ENCODE data around the gene SLCO2A1.

The SLCO2A1 gene

DNA sequence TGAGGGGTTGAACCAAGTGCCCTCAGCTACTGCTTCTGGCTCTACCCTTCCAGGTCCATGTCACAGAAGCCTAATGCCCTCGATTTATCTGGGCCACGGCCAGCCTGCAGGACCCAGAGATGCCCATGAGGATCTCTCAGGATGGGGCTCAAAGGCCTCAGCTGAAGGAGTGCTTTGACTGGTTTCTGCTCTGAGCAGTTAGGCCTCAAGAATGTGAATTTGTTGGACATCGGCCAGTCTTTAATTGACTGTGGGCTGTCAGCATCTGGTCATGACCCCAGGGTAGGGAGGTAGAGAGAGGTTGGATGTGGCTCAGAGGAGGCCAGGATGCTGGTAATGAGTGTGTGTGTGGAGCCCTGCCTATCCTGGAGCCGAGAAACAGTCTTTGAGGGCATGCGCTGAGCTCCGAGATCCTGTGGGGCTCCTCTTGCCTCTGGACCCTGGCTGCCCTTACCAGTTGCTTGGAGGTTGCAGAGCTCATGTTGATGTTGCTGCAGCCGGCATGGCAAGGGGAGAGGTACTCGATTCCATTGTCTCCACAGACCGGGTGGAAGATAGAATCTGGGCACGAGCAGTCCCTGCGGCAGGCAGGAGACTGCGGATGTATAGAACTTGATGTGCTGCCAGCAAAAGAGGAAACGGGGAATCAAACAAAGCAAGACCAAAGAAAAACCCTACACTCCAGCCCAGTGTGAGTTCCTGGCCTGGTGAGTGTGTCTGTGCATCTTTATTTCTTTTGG, 84.9 kb downstream of the SLCO2A1 start:
- DNase-seq, result no peak

DNA sequence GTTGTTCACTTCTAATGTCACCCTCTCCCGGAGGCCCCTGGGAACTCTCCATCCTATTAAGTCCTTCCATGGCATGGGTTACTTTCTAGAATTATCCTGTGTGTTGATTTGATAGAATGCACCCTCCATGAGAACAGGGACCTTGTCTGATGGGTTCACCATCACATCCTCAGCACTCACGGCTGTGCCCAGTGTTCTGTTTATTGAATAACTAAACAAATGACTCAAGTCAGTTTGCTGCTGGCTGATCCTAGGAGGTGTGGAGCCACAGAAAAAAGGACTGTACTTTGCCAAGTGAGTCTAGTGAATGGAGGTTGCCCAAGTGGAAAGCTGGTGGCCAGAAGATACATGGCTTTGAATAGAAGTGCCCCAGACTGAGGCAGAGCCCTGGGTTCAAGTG, 85.5 kb downstream of the SLCO2A1 start:
- no peak for DNase-seq

DNA sequence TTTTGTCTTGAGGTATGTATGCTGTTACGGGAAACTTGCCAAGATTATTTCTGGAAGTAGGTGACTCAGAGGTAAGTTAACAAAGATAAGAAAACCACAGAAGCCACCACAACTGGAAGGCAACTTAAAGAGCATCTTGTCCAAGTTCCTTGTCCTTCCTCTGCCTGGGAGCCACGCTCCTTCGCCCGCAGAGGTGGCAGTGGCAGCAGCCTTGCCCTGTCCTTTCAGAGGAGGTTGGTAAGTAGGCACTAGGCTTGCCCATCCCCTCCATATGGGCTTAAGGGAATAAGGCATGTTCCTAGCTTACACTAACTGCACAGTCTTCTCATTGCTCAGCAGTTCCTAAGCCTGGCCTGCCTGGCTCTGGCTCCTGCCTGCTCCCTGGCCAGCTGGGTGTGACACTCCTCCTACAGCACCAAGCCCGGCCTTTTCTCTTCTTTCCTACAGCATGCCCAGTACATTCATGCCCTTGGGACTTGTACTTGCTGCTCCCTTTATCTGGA, 86.0 kb downstream of the SLCO2A1 start:
- no peak for DNase-seq

DNA sequence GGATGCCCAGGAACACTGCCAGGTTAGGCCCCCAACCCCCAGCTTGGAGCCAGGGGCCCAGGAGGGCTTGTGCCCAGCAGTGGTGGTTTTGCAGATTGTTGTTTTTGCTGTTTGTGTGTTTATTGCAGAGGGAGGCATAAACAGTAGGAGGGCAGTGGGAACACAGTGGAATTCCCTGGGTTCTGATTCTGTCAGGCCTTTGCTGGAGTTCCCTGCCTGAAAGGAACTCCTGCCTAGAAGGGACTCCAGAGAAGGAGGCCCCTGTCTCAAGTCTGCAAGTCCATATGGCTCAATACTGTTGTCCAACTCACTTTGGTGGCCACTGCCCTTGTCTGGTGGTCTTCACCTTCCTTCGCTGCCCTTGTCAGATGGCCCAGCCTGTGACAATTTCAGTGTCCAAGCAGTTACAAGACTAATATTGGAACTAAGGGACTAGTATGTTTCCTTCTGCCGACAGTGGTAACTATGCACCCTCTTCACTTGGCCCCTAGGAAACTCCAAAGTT, 86.6 kb downstream of the SLCO2A1 start:
- no peak for DNase-seq

DNA sequence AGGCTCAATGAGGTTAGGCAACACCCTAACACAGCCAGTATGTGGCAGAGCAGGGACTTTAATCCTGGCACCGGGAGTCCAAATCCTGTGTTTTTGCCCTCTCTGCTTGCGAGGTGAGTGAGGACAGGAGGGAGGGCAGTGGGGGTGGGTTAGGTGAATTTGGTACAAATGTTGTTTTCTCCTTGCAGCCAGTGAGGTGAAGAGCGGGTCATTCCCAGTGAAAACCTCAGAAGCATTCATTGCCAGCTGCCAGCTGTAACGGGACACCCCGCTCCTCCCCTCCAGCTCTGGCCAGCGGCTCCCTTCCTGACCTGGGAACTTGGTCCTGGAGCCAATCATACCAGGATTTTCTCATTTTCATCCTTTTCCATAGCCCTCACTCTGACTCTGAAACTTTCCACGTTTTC, 88.3 kb downstream of the SLCO2A1 start:
- no peak for DNase-seq

DNA sequence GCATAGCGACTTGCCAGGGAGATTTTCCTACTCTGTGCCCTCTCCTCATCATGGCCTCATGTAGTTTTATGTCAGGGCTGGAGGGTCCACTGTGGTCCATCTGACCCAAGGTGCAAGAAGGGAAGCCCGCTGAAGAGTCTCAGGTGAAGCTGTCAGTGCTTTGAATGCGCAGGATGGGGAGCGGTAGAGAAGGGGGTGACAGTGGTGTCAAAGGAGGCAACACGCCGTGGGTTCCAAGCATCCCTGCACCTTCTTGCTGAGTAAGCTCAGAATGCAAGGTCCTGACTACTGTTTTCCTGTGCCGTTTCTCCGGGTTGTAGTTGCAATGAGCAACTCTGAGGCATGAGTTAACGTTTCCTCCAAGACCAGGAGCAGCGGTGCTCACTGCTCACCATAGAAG, 89.2 kb downstream of the SLCO2A1 start:
- DNase-seq, result no peak

DNA sequence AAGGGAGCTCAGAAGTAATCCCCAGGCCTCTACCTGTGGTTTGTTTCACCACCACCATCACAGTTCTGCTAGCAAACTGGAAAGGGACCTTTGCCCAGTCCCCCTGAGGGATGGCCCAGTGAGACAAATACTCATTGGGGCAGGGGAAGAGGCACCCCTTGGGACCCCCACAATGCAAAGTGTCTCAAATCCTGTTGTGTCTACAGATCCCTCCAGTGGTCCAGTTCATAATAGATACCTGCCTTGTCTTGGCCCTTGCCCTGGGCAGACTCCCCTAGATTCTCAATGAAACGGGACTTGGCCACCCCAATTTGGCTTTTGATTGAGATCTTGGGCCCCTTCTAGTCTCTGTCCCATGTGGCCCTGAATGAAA, 90.3 kb downstream of the SLCO2A1 start:
- DNase-seq, result no peak

DNA sequence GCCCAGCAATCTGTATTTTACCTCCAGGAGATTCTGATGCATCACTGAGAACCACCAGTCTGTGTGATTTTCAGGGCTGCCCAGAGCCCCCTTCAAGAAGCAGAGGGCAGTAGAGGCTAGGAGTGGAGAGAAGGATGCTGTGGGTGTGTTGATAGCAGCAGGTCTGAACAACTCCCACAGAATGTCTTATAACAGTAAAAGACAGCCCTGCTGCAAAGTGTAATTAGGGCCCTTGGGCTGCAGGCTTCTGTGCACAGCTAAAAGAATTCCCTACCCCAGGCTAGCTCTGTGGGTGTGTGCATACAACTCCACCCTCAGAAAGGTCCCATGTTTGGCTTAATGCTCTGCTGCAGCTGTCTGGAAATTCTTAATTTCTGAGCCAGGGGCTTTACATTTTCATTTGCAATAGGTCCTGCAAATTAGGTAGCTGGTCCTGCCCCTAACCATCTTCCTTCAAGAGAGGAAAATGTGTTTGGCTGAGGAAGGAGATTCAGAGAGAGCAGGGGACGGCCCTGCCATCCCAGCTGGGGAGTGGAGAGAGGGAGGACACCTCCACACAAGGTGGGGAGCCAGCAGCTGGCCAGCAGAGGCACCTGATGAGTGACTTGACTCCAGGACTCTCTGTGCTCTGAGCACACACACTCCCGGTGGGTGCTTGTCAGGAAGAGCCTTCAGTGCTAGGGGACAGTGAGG, 90.8 kb downstream of the SLCO2A1 start:
- no peak for DNase-seq

DNA sequence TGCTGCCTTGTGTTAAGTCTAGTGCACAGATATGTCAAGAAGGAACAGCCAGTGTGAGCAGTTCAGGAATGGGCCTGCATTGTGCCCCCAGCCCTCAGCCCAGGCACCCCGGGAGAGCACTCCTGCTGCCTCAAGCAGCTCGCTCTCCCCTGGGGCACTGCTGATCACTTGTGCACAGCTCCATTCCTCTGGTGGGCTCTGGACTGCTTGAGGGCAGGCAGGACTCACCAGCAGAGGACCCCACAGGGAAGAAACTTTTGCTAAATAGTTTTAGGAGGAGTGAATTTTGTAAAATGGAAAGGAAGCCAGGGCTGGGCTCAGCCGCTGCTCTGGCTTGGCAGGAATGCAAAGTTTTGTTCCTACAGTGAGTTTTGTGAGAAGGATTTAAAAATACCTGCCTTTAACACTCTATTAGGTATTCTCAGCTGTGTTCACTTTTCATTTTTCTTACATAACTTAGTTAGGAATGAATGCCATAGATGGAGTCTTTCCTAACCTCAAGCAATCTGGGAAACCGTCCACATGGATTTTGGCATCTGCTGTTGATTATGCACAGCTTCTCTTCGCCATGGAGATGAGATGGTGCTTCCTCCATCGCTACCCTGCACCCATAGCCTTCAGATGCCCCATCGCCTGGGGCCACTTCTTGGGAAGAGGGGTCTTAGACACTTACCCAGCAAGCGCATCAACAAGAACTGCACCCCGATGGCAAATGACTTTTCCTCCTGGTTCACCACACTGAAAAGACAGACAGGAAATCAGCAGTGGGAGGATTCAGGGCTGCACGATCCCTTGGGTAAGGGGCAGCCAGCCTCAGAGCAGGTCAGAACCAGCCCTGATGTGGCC, 91.7 kb downstream of the SLCO2A1 start:
- DNase-seq, result no peak

DNA sequence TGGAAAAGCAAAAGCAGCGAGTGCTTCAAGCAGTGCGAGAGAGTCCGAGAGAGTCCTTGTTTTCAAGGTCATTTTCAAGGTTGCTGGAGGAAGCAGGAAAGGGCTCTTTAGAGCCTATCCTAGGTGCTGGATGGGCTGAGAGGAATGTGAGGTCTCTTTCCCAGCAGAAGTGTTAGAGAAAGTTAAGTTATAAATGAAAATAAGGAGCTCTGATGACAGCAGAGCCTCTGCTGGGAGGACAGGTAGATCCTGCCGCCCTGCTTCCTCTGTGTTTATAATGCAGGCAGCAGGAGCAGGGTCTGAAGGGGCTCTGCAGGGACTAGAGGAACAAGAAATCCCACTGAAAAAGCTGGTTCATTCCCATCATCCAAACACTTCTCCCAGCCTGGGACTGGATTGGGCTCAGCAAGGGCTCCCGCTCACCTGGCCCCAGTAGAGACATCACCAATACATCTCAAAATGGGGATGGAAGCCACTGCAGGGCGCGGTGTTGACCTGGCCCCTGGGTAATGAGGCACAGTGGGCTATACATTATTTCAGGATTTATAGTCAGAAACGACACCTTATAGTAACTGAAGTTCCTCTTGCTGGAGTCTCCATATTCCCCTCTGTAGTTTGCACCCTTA, 92.6 kb downstream of the SLCO2A1 start:
- no peak for DNase-seq

DNA sequence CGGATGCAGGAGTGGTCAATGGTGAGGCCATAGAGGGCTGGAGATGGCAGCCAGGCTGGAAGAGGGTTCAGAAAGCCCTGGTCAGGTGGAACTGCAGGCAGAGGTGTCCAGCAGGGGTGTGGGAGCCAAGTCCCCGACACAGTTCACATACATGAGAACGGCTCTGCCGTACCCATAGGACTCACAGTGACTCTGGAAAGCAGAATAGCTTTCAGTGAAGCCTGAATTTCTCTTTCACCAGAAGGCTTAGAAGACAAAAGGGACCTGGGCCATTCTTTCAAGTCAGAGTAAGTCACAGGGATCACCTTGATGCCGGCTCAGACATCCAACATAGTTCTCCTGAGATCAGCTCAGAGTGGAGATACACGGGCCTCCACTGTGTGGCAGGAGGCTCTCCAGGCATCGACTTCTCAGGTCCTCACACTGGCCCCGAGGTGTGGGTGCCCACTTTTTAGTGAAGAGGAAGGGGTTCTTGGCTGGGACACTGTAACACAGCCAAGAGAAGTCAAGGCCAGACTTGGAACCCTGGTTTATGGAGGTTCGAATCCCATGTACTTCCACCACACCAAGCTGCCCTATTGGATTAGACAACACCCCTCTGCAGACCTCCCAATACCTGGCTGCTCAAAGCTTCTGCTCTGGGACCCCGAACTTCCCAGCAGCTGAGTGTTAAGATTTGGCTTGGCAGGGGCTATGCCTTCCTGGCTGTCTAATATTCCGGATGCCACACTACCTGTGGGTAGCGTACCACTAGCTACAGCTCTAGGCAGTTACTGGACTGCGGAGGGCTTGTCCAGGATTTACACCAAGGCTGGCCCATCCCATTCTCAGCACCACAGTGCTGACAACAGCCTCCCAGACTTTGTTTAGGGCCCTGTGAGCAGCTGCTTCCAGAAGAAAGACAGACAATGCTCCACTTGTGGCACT, 93.6 kb downstream of the SLCO2A1 start:
- DNase-seq, result no peak

DNA sequence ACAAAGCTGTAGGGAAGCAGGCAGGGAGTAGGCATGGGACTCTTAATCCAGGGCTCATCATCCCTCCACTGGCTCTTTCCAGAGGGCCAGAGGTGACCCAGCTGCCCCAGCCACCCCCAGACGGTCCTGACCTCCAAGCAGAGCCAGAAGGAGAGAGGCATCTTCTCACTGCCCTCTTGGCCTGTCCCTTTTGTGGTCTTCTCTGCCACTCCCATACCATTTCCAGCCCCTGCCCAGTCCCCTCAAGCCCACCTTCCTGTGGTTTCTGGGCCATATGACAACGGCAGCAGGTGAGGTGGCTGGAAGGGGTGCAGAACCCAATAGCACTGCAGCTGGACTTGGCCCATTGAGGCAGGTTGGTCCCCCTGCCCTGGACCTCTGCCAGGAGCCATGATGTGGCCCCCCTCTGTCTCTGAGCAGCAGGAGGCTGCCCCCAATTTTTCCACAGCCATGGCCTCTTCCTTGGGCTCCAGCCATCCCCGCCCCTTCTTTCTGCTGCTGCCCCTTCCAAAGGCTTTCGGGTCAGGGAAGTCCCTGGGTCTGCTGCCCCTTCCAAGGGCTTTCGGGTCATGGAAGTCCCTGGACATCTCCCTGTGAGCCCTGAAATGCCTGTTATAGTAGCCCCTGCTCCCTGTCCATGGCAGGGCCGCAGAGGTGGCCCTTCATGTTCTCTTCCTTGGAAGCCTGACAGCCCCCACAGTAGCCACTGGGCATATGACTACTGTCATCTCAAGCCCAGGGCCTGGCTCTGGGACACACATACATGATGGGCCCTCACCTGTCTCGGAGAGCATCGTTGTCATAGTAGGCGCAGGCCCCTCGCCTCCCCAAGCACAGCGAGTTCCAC, 94.5 kb downstream of the SLCO2A1 start:
- no peak for DNase-seq

DNA sequence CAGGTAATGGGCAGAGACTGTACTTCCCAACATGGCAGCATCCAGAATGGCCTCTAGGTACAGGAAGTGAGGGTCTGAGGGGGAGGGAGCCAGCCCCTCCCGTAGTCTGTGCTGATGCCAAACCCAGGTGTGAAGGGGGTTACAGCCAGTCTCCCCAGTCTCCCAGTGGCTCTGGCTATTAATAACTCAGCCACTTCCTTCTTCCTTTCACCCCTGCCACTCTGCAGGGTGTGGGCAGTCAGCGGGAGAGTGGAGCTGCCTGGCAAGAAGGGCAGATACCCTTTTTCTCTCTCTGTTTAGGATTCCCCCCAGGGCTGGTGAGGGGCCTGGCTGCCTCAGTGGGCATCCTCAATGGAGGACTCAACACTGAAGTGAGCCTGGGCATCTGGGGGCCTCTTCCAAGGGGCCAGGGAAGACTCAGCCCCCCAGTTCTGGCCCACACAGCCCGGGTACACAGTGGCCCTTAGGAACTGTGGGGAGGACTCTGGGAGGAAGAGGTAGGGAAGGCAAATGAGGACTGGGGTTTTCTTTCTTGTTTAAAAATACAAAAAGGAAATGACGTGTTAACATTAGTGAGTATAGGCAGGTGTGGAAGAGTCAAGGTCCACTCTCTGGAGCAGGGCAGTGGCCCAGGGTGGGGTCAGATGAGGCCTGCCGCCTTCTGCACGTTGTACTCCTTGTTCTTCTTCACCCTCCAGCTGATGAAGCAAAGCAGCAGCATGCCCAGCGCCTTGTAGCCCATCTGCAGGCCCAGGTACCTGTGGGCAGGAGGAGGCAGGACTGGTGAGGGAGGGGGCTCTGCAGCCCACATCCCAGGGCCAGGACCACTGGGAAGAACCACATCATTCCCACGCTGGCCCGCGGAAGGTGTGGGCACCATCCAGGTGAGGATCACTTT, 95.4 kb downstream of the SLCO2A1 start:
- DNase-seq, result no peak

DNA sequence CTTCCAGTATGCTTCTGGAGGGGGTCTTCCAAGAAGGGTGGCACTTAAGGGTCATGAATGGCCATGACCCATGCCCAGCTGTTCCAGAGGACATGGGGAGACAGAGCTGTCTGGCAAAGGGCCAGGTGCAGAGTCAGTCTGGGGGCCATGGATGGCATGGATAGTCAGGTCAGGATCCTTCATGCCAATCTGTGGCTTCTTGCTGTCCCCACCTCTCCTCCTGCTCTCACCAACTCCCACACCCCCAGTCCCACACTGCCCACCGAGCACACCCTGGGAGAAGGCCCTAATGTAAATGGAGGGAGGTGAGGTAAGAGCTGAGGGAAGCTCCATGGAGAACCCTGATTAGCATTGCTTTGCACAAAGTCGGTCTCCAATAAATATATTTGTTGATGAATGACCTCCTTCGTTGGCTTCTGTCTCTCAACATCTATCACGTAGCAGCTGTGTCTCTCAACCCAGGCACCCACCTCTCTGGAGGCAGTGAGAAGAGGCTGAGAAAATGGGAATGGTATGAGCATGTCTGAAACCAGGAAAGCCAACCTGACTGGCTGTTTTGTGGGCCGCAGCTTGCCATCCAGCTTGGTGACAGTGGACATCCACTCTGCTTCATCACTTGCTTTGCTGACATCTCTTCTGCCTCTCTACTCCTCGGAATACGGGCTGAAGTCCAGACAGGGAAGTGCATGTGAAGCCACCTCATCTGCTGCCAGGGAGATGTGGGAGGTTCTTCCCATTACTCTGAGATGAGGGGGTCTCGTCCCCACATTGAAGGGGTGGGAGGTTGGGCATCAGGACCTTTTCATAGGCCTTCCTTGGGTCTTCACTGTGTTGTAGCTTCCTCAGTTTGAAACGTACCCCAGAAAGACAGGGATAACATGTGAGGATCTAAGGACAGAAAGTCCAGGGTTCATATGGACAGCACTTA, 96.4 kb downstream of the SLCO2A1 start:
- no peak for DNase-seq

DNA sequence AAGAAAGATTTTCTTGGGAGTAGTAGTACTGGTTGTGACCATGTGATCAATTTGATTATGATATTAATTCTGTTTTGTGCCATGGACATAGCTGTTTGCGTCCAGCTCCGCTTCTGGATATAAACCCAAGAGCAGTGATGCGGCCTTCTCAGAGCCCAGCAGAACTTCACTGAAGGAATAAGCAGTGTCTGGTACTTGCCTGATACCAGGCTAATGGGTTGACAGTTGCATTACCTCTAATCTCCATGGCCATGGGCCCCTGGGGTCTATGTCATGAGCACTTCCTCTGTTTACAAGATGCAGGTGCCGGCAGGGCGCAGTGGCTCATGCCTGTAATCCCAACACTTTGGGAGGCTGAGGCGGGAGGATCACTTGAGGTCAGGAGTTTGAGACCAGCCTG, 97.7 kb downstream of the SLCO2A1 start:
- no peak for DNase-seq

DNA sequence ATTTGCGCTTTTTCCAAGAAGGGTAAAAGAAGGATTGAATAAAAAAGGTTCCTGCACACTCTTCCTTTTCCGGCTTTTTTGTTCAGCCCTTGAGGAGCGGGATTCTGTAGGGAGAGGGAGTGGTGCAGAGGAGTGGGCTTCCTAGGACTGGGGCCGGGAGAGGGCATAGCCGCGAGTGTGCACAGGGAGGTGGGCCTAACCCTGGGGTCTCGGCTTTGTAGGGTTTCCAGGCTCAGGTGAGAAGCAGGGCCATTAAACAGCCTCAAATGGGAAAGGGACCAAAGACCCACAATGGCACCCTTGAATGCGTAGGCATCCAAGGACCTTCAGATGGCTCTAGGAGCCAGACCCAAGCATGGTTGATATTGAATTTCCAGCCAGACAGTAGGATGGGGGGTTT, 98.6 kb downstream of the SLCO2A1 start:
- DNase-seq, result no peak

DNA sequence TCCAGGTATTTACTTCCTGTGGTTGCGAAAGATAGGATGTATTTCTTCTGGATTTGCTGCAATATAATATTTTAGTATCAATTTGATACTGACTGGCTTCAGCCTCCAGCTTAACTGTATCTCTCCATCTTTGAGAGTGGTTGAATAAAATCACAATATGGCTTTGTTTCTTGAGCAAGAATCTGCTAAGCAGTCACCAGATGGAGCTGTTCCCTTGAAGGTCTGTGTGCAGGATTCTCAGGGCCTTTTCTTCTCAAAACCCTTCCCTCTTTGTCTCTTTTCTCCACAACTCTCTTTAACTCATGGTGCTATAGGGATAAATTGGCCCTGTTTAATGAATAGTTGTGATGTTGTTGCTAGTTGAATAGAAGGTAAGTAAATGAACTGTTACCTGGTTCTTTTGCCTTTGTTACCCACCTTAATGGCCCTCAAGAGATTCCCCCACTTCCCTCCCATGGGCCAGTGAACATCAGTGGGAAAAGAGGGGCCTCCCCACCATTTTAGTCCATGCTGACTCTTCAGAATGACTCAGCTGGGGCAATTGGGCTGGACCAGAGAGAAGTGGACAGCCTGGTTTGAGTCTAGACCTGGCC, 99.3 kb downstream of the SLCO2A1 start:
- no peak for DNase-seq
